Stimulated activated naive CD8-positive, alpha-beta T cell treated with anti-CD3 and anti-CD28 coated beads, Interleukin-15, amount 100 ng/mL, for 72 hours (primary cell): ENCODE data around the gene NSUN7.
A peak's percentile ranks its signal among the peaks of the same experiment; 100 is the strongest.
"Not testable (repeated sequence)": the region's sequence is repeated elsewhere in the genome, so short reads cannot be mapped to it uniquely, and the experiment has no call there.

ENCODE experiments used
- ATAC-seq: fragments of 150-1000 bp; cut with Tn5 transposase; 2 replicates; pipeline ENCODE4 v1.10.0; 2021; ENCODE audit warnings: mild to moderate bottlenecking, moderate library complexity
- DNase-seq, 2 donors: peaks; one replicate each; pipeline ENCODE4 v3.0.0; 2021 to 2022
- H3K27ac Mint-ChIP-seq, 2 donors: one replicate each; pipeline ENCODE4 v1.8.0; 2022; ENCODE audit warnings: mild to moderate bottlenecking in 2 of 2, mixed read lengths in 2 of 2, moderate library complexity in 2 of 2
- H3K27me3 Mint-ChIP-seq: one replicate; pipeline ENCODE4 v1.8.0; 2022; ENCODE audit warnings: mixed read lengths
- H3K4me1 Mint-ChIP-seq: one replicate; pipeline ENCODE4 v1.8.0; 2022; ENCODE audit warnings: mild to moderate bottlenecking, mixed read lengths
- H3K4me3 Mint-ChIP-seq, 2 donors: one replicate each; pipeline ENCODE4 v1.8.0; 2022; ENCODE audit warnings: mild to moderate bottlenecking in 2 of 2, mixed read lengths in 2 of 2, moderate library complexity in 1 of 2
- H3K9me3 Mint-ChIP-seq, 2 donors: one replicate each; pipeline ENCODE4 v1.8.0; 2022; ENCODE audit warnings: mixed read lengths in 2 of 2

NSUN7 gene, protein sequence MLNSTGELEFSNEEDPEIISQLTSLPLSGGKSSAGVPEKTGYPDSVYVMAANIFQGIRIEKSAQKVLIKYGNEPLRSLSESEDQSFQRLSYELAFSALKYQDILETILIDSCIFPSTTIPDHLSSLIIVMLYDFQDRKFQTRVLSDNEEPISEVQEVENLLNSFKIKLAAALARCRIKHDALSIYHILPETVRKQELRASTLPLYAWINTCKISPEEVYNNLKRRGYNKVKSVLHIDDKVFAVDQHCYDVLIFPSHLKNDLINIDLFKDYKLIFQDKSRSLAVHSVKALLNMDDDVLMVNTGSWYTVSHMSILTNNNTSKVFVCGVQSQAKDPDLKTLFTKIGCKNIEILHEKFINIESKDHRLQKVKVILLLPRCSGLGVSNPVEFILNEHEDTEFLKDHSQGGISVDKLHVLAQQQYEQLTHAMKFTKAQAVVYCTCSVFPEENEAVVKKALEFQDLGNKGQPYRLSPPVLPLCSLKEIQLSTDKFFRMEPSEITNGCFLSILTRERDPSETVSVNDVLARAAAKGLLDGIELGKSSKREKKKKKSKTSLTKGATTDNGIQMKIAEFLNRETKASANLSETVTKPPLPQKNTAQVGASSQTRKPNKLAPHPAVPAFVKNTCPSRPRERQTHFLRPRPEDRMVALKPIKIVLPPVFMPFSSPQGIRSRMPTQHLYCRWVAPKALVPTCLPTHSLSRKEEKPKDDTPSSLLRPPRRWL

DNA sequence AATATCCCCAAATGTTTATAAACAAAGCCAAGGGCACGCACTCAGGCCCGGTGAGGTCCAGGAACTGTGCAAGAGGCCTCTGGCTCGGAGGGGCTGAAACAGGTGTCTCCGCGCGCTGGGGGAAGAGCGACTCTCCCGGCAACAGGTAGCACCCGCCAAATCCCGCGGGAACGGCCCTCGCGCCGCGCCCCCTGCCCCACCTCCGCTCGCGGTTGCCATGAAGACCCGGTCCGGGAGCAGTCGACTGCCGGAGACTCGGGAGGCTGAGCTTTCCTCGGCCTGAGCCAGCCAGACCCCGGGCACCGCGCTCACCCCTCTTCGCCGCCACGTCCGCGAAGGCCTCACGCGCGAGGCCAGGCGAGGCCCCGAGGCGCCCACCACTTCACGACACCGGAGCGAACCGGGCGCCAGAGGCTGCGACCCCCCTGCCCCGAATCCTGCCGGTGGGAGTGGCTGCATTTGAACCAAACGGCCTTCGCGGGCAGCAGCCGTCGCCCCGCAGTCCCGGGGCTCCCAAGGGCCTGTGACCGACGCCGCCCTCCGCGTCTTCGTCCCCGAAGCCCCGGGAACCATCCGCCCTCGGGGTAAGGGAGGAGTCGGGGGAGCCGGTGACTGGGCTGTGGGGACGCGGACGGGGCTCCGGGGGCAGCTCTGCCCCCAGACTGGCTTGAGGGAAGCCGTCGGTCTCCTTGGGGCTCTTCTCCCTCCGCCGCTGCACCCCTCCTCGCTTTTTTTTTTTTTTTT lies at the start of gene NSUN7:
Gene NSUN7 (plus strand): TSS at position 239 of the 744 bp plus-strand sequence. CDS start 739 bp downstream, outside the sequence.
- peaks cover 12% of the 10 kb centered on the region for H3K4me1 Mint-ChIP-seq
- ATAC-seq = peak; percentile 83
- peak; percentile 48 to 64 for DNase-seq
- peaks cover 57% of the 10 kb centered on the region for H3K27me3 Mint-ChIP-seq
- H3K27ac Mint-ChIP-seq = peak within 1 kb of the TSS; percentile 67 to 92
- peak within 1 kb of the TSS; percentile 79 to 80 for H3K4me3 Mint-ChIP-seq
- peaks cover 0 to 4% of the 10 kb centered on the region in 2 donors for H3K9me3 Mint-ChIP-seq

DNA sequence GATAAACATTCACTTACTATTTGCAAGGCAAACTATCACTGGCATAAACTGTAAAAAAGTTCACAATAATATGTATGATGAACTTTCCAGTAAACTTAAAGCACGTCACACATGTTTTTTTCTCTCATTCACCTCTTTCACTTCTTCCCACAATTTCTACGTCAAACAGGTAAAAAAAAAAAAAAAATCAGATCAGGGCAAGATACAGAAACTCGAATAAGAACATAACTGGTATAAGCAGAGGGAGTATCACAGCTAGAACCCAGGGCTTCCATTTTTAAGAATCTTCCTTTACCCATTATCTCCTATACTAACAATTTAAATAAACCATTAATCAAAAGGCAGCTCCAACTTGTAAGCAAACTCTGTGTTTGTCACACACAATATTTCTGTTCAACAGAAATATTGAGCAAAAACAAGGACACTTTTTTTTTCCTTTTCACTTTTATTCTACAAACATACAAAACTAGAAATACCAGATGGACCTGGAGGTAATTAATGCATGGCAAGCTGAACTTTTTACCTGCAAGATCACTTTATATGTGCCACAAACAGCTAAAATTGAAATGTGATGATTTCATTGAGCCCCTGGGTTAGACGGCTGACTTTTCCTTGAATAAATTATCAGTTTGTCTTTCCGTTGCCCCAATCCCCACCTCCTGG lies 47.5 kb upstream of the NSUN7 start:
- Mint-ChIP-seq H3K9me3 (peaks cover 0 to 4% of the 10 kb centered on the region in 2 donors), H3K27ac (peak overlapping the region in 1 of 2 donors; percentile 79), H3K27me3 (no peaks in the 10 kb centered on the region), H3K4me1 (peaks cover 13% of the 10 kb centered on the region), H3K4me3 (peak overlapping the region in 1 of 2 donors; percentile 17)
- DNase-seq = no peak
- ATAC-seq = peak; percentile 53

DNA sequence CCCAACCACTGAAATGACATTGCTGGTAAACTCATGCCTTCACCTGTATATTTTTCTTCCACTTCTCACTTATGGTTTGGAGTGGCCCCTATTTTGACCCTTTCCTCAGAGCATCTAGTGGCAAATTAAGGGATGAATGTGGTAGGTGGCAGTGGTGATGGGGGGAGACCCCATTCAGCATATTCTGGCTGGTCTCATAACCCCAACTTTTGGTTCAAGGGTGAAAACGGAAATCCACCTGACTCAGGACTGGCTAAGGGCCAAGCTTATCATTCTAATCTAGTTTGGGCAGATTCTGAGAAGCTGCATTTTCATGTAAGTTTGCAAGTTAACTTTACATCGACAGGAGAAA lies 47.0 kb upstream of the NSUN7 start:
- Mint-ChIP-seq H3K27me3 (peaks cover 3% of the 10 kb centered on the region), H3K4me3 (peak overlapping the region in 1 of 2 donors; percentile 17), H3K27ac (peak overlapping the region in 1 of 2 donors; percentile 79), H3K9me3 (peaks cover 0 to 4% of the 10 kb centered on the region in 2 donors), H3K4me1 (peaks cover 13% of the 10 kb centered on the region)
- DNase-seq (peak in 1 of 2 donors; percentile 76), ATAC-seq (peak; percentile 91)

DNA sequence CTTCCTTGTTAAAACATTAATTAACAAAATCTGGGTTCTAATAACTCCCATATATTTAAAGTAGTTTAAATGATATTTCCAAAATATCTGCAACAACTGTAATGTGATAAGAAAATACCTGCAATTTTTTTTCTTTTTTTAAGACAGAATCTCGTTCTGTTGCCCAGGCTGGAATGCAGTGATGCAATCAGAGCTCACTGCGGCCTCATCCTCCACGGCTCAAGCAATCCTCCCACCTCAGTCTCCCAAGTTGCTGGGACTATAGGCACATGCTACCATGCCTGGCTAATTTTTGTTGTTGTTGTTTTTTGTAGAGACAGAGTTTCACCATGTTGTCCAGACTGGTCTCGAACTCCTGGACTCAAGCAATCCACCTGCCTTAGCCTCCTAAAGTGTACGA lies 45.7 kb upstream of the NSUN7 start:
- Mint-ChIP-seq H3K9me3 (peaks cover 0 to 4% of the 10 kb centered on the region in 2 donors), H3K27ac (no peak overlapping the region), H3K27me3 (peaks cover 16% of the 10 kb centered on the region), H3K4me1 (peaks cover 13% of the 10 kb centered on the region), H3K4me3 (no peak overlapping the region)
- ATAC-seq (no peak), DNase-seq (no peak)

DNA sequence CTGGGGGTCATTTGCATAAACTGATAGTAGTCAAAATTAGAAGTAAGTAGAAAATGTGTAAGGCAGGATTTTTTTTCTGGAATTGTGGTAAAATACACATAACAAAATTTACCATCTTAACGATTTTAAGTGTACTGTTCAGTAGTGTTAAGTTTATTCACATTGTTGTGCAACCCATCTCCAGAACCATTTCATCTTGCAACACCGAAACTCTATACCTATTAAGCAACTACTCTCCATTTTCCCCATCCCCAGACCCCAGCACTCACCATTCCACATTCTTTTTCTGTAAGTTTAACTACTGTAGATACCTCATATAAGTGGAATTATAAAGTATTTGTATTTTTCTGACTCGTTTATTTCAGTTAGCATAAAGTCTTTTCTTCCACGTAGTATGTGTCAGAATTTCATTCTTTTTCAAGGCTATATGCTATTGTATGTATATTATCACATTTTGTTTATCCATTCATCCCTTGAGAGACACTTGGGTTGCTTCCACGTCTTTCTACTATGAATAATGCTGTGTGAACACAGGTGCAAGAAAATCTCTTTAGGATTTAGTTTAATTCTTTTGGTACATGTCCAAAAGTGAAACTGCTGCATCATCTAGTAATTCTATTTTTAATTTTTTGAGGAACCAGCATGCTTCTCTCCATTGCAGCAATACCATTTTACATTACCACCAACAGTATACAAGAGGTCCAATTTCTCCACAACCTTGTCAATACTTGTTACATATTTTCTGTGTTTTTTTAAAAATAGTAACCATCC lies 39.1 kb upstream of the NSUN7 start:
- Mint-ChIP-seq H3K4me1 (no peaks in the 10 kb centered on the region), H3K27ac (peak overlapping the region in 1 of 2 donors; percentile 45), H3K4me3 (no peak overlapping the region), H3K27me3 (peaks cover 54% of the 10 kb centered on the region), H3K9me3 (no peaks in the 10 kb centered on the region)
- DNase-seq (no peak), ATAC-seq (no peak)

DNA sequence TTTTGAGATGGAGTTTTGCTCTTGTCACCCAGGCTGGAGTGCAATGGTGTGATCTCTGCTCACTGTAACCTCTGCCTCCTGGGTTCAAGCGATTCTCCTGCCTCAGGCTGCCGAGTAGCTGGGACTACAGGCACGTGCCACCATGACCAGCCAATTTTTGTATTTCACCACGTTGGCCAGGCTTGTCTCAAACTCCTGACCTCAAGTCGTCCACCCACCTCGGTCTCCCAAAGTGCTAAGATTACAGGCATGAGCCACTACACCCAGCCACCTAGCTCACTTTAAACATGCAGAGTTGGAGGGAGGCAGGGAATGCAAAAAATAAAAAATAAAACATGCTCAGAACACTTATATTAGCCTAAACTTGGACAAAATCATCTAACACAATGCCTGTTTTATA lies 36.8 kb upstream of the NSUN7 start:
- not testable (repeated sequence) for H3K27ac Mint-ChIP-seq, ATAC-seq, H3K9me3 Mint-ChIP-seq, H3K4me1 Mint-ChIP-seq, H3K4me3 Mint-ChIP-seq, DNase-seq
- peaks cover 48% of the 10 kb centered on the region for H3K27me3 Mint-ChIP-seq

DNA sequence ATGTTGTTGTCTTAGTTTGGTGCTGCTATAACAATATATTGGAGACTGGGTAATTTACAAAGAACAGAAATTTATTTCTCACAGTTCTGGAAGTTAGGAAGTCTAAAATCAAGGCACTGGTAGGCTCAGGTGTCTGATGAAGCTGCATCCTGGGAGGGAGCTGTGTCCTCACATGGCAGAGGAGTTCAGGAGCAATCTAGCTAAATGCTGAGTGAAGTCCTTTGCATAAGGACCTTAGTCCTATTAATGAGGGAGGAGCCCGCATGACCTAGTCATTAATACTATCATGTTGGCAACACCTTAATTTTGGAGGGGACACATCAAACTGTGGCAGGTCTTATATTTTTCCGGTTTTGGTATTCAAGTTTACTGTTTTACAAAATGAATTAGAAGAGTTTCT lies 36.0 kb upstream of the NSUN7 start:
- no peak for DNase-seq
- no peak for ATAC-seq
- H3K9me3 Mint-ChIP-seq = no peaks in the 10 kb centered on the region
- H3K27me3 Mint-ChIP-seq = peaks cover 47% of the 10 kb centered on the region
- no peaks in the 10 kb centered on the region for H3K4me1 Mint-ChIP-seq
- no peak overlapping the region for H3K27ac Mint-ChIP-seq
- no peak overlapping the region for H3K4me3 Mint-ChIP-seq

DNA sequence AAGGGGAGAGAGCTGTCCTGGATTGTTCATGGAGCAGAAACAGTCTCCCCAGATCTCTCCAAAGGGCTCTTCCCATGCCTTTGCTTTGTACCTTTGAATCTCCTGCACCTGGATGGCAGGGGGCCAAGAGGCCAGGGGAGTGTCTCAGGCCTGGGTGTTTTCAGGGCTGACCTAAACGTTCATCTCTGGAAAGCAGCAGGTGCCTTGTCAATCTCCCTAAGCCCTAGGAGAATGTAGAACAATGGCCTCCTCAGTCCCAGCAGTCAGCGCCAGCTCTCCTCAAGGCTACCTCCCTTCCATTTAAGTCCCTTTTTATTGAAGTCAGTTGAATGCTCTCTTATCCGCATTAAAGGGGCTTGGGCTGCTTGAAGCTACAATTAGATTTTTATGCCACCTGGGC lies 31.2 kb upstream of the NSUN7 start:
- no peak overlapping the region for H3K27ac Mint-ChIP-seq
- no peak overlapping the region for H3K4me3 Mint-ChIP-seq
- H3K4me1 Mint-ChIP-seq = peaks cover 5% of the 10 kb centered on the region
- DNase-seq (no peak), ATAC-seq (no peak)
- peaks cover 17% of the 10 kb centered on the region for H3K27me3 Mint-ChIP-seq
- H3K9me3 Mint-ChIP-seq = no peaks in the 10 kb centered on the region

DNA sequence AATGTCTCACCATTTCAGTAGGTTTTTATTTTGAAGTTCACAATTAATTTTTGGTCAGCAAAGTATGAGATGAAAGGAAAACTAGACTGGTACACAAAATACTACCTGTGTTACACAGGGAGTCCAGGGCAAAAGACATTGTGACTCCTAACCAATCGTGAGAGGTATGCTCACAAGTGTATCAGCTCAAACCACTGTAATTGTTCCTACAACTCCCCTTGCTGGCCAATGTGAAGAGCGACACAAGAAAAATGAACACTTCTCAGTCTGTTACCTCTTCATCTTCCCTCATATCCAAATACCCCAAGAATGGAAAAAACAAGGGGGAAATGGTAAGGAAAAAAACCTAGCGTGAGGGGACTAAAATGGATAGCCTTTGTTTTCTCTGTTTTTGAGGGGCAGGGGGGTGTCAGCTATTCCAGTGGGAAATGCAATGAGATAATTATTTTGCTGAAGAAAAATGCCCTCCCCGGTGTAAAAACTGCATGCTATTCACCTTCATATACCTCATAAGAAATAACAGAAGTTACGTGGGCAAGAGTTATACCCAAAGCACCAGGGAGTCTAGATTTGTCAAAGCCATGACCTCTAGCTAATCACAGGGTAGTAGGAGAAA lies 30.6 kb upstream of the NSUN7 start:
- H3K27me3 Mint-ChIP-seq = peaks cover 14% of the 10 kb centered on the region
- peaks cover 5% of the 10 kb centered on the region for H3K4me1 Mint-ChIP-seq
- H3K9me3 Mint-ChIP-seq = no peaks in the 10 kb centered on the region
- peak; percentile 69 for ATAC-seq
- no peak overlapping the region for H3K27ac Mint-ChIP-seq
- no peak overlapping the region for H3K4me3 Mint-ChIP-seq
- no peak for DNase-seq

DNA sequence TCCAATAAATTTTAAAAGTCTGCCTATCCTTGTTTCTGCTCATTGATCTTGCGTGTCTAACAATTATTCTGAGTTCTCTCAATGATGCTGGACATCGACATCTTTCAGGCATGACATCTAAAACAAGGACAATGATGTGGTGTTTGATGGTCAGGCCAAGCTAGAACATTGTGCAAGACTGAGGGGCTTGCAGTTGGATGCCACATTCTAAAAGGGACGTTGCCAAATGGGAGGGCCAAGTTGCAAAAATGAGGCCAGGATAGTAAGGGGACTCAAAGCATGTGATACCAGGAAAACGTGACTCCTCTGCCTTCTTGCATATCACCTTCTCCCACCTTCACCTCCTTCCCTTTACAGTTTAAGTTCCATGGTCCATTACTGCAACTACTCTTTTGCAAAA lies 29.4 kb upstream of the NSUN7 start:
- Mint-ChIP-seq H3K27ac (no peak overlapping the region), H3K4me1 (peaks cover 5% of the 10 kb centered on the region)

DNA sequence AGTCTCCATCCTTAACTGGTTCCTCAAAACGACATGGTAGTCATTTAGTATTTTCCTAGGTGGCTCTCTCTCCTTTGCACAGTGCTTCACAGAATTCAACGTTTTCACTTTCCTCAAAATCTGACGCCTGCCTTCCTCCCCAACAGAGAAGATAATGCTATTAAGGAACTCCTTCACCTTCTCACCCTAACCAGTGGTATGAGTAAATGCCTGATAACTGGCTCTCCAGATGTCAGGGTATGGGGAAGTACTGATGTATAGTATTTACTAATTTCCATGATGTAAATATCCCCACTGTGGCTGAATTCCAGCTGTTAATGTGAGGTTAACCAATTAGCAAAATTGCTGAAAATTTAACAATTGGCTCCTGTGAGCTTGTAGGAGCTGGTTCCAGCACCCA lies 28.8 kb upstream of the NSUN7 start:
- peaks cover 5% of the 10 kb centered on the region for H3K4me1 Mint-ChIP-seq
- H3K9me3 Mint-ChIP-seq = no peaks in the 10 kb centered on the region
- H3K27ac Mint-ChIP-seq = no peak overlapping the region
- ATAC-seq (no peak), DNase-seq (no peak)
- H3K27me3 Mint-ChIP-seq = peaks cover 9% of the 10 kb centered on the region
- H3K4me3 Mint-ChIP-seq = no peak overlapping the region

More for the DNA sequence above, 29.4 kb upstream of the NSUN7 start:
- no peaks in the 10 kb centered on the region for H3K9me3 Mint-ChIP-seq
- no peak overlapping the region for H3K4me3 Mint-ChIP-seq
- ATAC-seq (no peak), DNase-seq (no peak)
- H3K27me3 Mint-ChIP-seq = peaks cover 9% of the 10 kb centered on the region

DNA sequence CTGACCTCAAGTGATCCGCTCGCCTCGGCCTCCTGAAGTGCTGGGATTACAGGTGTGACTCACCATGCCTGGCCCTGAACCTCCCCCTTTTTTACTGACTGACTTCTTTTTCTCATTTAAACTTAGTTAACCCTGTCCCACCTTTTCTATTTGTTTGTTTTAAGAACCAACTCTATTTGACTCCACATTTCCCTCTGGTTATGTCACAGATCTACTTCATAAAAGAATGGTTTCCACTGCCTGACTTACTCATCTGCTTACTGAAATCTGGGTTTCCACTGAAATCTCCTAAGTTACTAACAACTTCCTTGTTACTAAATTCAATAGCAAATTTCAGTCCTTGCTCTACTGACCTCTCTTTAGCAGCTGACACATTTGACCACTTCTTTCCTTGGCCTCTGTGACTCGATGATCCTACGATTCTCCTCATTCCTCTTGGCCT lies 28.0 kb upstream of the NSUN7 start:
- Mint-ChIP-seq H3K9me3 (no peaks in the 10 kb centered on the region), H3K27me3 (peaks cover 9% of the 10 kb centered on the region), H3K4me3 (no peak overlapping the region), H3K4me1 (peaks cover 5% of the 10 kb centered on the region), H3K27ac (no peak overlapping the region)
- peak in 1 of 2 donors; percentile 31 for DNase-seq
- peak; percentile 63 for ATAC-seq

DNA sequence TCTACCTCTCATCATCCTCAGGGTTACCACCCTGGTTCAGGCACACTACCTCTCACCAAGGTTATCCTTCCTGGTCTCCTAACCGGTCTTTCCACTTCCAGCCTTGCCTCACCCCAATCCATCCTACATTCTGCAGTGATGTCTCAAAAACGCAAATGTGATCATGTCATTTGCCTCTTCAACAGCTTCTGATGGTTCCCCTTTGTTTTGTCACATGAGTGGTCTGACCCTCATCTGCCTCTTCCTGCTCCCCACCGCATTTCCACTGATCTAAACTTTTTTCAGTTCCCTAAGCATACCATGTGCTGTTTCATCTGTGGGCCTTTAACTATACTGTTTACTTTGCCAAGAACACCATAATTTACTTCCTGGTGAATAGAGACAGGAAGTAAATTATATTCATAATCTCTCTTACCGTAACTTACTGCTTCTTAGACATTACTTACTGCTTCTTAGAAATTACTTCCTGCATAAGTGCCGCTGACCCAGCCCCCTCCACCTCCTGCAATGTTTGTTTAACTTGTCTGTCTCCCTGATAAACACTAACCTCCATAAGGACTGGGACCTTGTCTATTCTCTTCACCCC lies 27.1 kb upstream of the NSUN7 start:
- Mint-ChIP-seq H3K9me3 (no peaks in the 10 kb centered on the region), H3K27me3 (peaks cover 15% of the 10 kb centered on the region), H3K4me1 (peaks cover 5% of the 10 kb centered on the region), H3K27ac (no peak overlapping the region), H3K4me3 (no peak overlapping the region)
- ATAC-seq (peak; percentile 90), DNase-seq (peak in 1 of 2 donors; percentile 58)

DNA sequence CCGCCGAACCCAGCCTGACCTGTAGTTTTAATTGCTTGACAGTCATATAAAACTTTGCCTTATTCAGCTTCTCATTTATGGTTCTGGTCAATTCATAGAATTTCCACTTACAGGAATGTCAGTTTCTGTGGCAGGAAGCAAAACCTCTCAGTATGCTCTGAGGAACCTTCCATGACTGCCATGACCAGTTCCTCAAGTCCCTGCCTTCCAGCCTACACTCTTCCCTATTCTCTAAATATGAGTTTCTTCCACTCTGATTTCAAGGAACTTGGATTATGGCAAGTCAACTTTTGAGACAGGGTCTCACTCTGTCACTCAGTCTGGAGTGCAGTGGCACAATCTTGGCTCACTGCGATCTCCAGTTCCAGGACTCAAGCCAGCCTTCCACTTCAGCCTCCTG lies 26.0 kb upstream of the NSUN7 start:
- Mint-ChIP-seq H3K9me3 (no peaks in the 10 kb centered on the region), H3K4me1 (peaks cover 5% of the 10 kb centered on the region), H3K4me3 (no peak overlapping the region), H3K27ac (peak overlapping the region in 1 of 2 donors; percentile 29), H3K27me3 (peaks cover 8% of the 10 kb centered on the region)
- ATAC-seq (no peak), DNase-seq (no peak)
